Mononuclear cell (primary cell): ENCODE measurements around the gene USP7. TPM values are rescaled to one million over a fixed set of nuclear protein-coding genes. Genes with fewer than 3 reads are reported as not detected.

Source experiments
- H3K27me3 ChIP-seq: 2 replicates; pipeline ENCODE4 v1.6.0; 2011; ENCODE audit warnings: low read length, control low read depth; ENCODE audit not compliant: insufficient read depth
- H3K4me1 ChIP-seq: 2 replicates; pipeline ENCODE4 v1.5.1; 2011; ENCODE audit warnings: mild to moderate bottlenecking, low read length, control low read depth; ENCODE audit not compliant: insufficient read depth
- H3K4me3 ChIP-seq: 2 replicates; pipeline ENCODE4 v1.5.1; 2011; ENCODE audit warnings: mild to moderate bottlenecking, low read length, moderate library complexity
- H3K9me3 ChIP-seq: 2 replicates; pipeline ENCODE4 v1.5.1; 2011; ENCODE audit warnings: low read depth, mild to moderate bottlenecking, control low read depth, low read length
- total RNA-seq: library from RNA; depleted of rRNA; stranded (reverse); fragments of >200 nt; gene quantifications from one replicate; pipeline ENCODE4 v1.2.3, GENCODE V29; 2012

USP7 gene
- total RNA-seq, 1 donor = 209 TPM

- Histone ChIP-seq H3K4me3 (no peak overlapping the region), H3K4me1 (no peaks in the 10 kb centered on the region), H3K27me3 (no peaks in the 10 kb centered on the region), H3K9me3 (no peaks in the 10 kb centered on the region)
Measured at GRCh38 chr16:8915722-8916301, 47.9 kb downstream of the USP7 start.

- peaks cover 5% of the 10 kb centered on the region for H3K4me1 ChIP-seq
- H3K9me3 ChIP-seq = no peaks in the 10 kb centered on the region
- H3K27me3 ChIP-seq = no peaks in the 10 kb centered on the region
- H3K4me3 ChIP-seq = no peak overlapping the region
Measured at GRCh38 chr16:8914098-8914497, 49.6 kb downstream of the USP7 start.

- Histone ChIP-seq H3K27me3 (no peaks in the 10 kb centered on the region), H3K4me3 (no peak overlapping the region), H3K4me1 (peaks cover 9% of the 10 kb centered on the region), H3K9me3 (no peaks in the 10 kb centered on the region)
Measured at GRCh38 chr16:8912793-8913192, 50.9 kb downstream of the USP7 start.

- Histone ChIP-seq H3K9me3 (no peaks in the 10 kb centered on the region), H3K27me3 (no peaks in the 10 kb centered on the region), H3K4me3 (no peak overlapping the region), H3K4me1 (peaks cover 18% of the 10 kb centered on the region)
Measured at GRCh38 chr16:8910811-8911210, 52.9 kb downstream of the USP7 start.

- Histone ChIP-seq H3K4me3 (no peak overlapping the region), H3K27me3 (no peaks in the 10 kb centered on the region), H3K9me3 (no peaks in the 10 kb centered on the region), H3K4me1 (peaks cover 18% of the 10 kb centered on the region)
Measured at GRCh38 chr16:8908810-8909468, 54.8 kb downstream of the USP7 start.

GRCh38 chr16:8907096-8907495 lies 56.6 kb downstream of the USP7 start:
- Histone ChIP-seq H3K9me3 (no peaks in the 10 kb centered on the region), H3K4me3 (no peak overlapping the region), H3K27me3 (no peaks in the 10 kb centered on the region), H3K4me1 (peaks cover 18% of the 10 kb centered on the region)

- Histone ChIP-seq H3K27me3 (no peaks in the 10 kb centered on the region), H3K9me3 (no peaks in the 10 kb centered on the region), H3K4me3 (no peak overlapping the region), H3K4me1 (peaks cover 18% of the 10 kb centered on the region)
Measured at GRCh38 chr16:8905795-8906591, 57.7 kb downstream of the USP7 start.

GRCh38 chr16:8905168-8905762 lies 58.4 kb downstream of the USP7 start:
- Histone ChIP-seq H3K9me3 (no peaks in the 10 kb centered on the region), H3K4me1 (peaks cover 18% of the 10 kb centered on the region), H3K4me3 (no peak overlapping the region), H3K27me3 (no peaks in the 10 kb centered on the region)

GRCh38 chr16:8904018-8904430 lies 59.7 kb downstream of the USP7 start:
- Histone ChIP-seq H3K4me1 (peaks cover 12% of the 10 kb centered on the region), H3K9me3 (no peaks in the 10 kb centered on the region), H3K4me3 (no peak overlapping the region), H3K27me3 (no peaks in the 10 kb centered on the region)

GRCh38 chr16:8903004-8903403 lies 60.7 kb downstream of the USP7 start:
- Histone ChIP-seq H3K4me3 (no peak overlapping the region), H3K9me3 (no peaks in the 10 kb centered on the region), H3K4me1 (peaks cover 9% of the 10 kb centered on the region), H3K27me3 (no peaks in the 10 kb centered on the region)

- H3K9me3 ChIP-seq = no peaks in the 10 kb centered on the region
- no peaks in the 10 kb centered on the region for H3K4me1 ChIP-seq
- no peak overlapping the region for H3K4me3 ChIP-seq
- no peaks in the 10 kb centered on the region for H3K27me3 ChIP-seq
Measured at GRCh38 chr16:8901320-8901861, 62.3 kb downstream of the USP7 start.

GRCh38 chr16:8900343-8900742 lies 63.4 kb downstream of the USP7 start:
- Histone ChIP-seq H3K9me3 (no peaks in the 10 kb centered on the region), H3K4me1 (no peaks in the 10 kb centered on the region), H3K27me3 (no peaks in the 10 kb centered on the region)

GRCh38 chr16:8899709-8900317 lies 63.9 kb downstream of the USP7 start:
- H3K27me3 ChIP-seq = no peaks in the 10 kb centered on the region
- no peaks in the 10 kb centered on the region for H3K9me3 ChIP-seq
- H3K4me3 ChIP-seq = no peak overlapping the region
- no peaks in the 10 kb centered on the region for H3K4me1 ChIP-seq

More at GRCh38 chr16:8900343-8900742, 63.4 kb downstream of the USP7 start:
- no peak overlapping the region for H3K4me3 ChIP-seq

GRCh38 chr16:8898660-8899318 lies 64.9 kb downstream of the USP7 start:
- H3K4me1 ChIP-seq = no peaks in the 10 kb centered on the region
- H3K4me3 ChIP-seq = no peak overlapping the region
- H3K27me3 ChIP-seq = no peaks in the 10 kb centered on the region
- no peaks in the 10 kb centered on the region for H3K9me3 ChIP-seq
